Measurements from ENCODE around the gene MAFB. TPM values are rescaled to one million over a fixed set of nuclear protein-coding genes. Genes with fewer than 3 reads are reported as not detected.

Gene MAFB
- total RNA-seq, 1 experiment from 2014 or later, result 0.17 TPM

- no peak overlapping the region for H3K4me3 Mint-ChIP-seq (ENCODE audit: low read depth, unreplicated experiment)
- no peaks in the 10 kb centered on the region for H3K4me1 Mint-ChIP-seq (ENCODE audit: low read depth, unreplicated experiment)
- H3K9me3 Mint-ChIP-seq (ENCODE audit: low read depth, unreplicated experiment), result no peaks in the 10 kb centered on the region
- TF ChIP-seq CTCF (IDR thresholded peaks at IDR 0.05; ENCODE audit: unreplicated experiment), result no peak
- peaks cover 84% of the 10 kb centered on the region for H3K27me3 Mint-ChIP-seq (ENCODE audit: unreplicated experiment)
- intact Hi-C loops (cut with micrococcal nuclease; ENCODE audit: unreplicated experiment), result no loop called here
- H3K36me3 Mint-ChIP-seq (ENCODE audit: insufficient read depth, unreplicated experiment), result no peaks in the 10 kb centered on the region
- BruUV-seq (replicated peaks), result no TSS peak
- no peak overlapping the region for H3K27ac Mint-ChIP-seq (ENCODE audit: unreplicated experiment)
- no peak for DNase-seq
- CTCF ChIA-PET, result no interaction called here
Measured at GRCh38 chr20:40651151-40651550, 37.9 kb downstream of the MAFB start.

GRCh38 chr20:40650707-40651106 is 38.3 kb downstream of the MAFB start:
- H3K4me1 Mint-ChIP-seq (ENCODE audit: low read depth, unreplicated experiment), result no peaks in the 10 kb centered on the region
- no peak overlapping the region for H3K27ac Mint-ChIP-seq (ENCODE audit: unreplicated experiment)
- no TSS peak for BruUV-seq (replicated peaks)
- no peak overlapping the region for H3K4me3 Mint-ChIP-seq (ENCODE audit: low read depth, unreplicated experiment)
- H3K9me3 Mint-ChIP-seq (ENCODE audit: low read depth, unreplicated experiment), result no peaks in the 10 kb centered on the region
- peaks cover 88% of the 10 kb centered on the region for H3K27me3 Mint-ChIP-seq (ENCODE audit: unreplicated experiment)
- intact Hi-C loops (cut with micrococcal nuclease; ENCODE audit: unreplicated experiment), result no loop called here
- no peak for DNase-seq
- TF ChIP-seq CTCF (IDR thresholded peaks at IDR 0.05; ENCODE audit: unreplicated experiment), result no peak
- H3K36me3 Mint-ChIP-seq (ENCODE audit: insufficient read depth, unreplicated experiment), result no peaks in the 10 kb centered on the region
- CTCF ChIA-PET, result no interaction called here

GRCh38 chr20:40648210-40649072 is 40.6 kb downstream of the MAFB start:
- no peaks in the 10 kb centered on the region for H3K9me3 Mint-ChIP-seq (ENCODE audit: low read depth, unreplicated experiment)
- H3K4me3 Mint-ChIP-seq (ENCODE audit: low read depth, unreplicated experiment), result no peak overlapping the region
- no peaks in the 10 kb centered on the region for H3K36me3 Mint-ChIP-seq (ENCODE audit: insufficient read depth, unreplicated experiment)
- CTCF ChIA-PET, result interaction anchor here (1.0 kb wide), 1 partner anchor 41 kb away, joined by 3 read pairs; the partner anchor contains the start of gene MAFB
- no TSS peak for BruUV-seq (replicated peaks)
- H3K27me3 Mint-ChIP-seq (ENCODE audit: unreplicated experiment), result peaks cover 83% of the 10 kb centered on the region
- DNase-seq, result no peak
- no peak for TF ChIP-seq CTCF (IDR thresholded peaks at IDR 0.05; ENCODE audit: unreplicated experiment)
- H3K27ac Mint-ChIP-seq (ENCODE audit: unreplicated experiment), result no peak overlapping the region
- H3K4me1 Mint-ChIP-seq (ENCODE audit: low read depth, unreplicated experiment), result no peaks in the 10 kb centered on the region
- intact Hi-C loops (cut with micrococcal nuclease; ENCODE audit: unreplicated experiment), result no loop called here

- no peak overlapping the region for H3K4me3 Mint-ChIP-seq (ENCODE audit: low read depth, unreplicated experiment)
- CTCF ChIA-PET, result no interaction called here
- no peaks in the 10 kb centered on the region for H3K4me1 Mint-ChIP-seq (ENCODE audit: low read depth, unreplicated experiment)
- no peak for DNase-seq
- intact Hi-C loops (cut with micrococcal nuclease; ENCODE audit: unreplicated experiment), result no loop called here
- TF ChIP-seq CTCF (IDR thresholded peaks at IDR 0.05; ENCODE audit: unreplicated experiment), result no peak
- peaks cover 84% of the 10 kb centered on the region for H3K27me3 Mint-ChIP-seq (ENCODE audit: unreplicated experiment)
- BruUV-seq (replicated peaks), result no TSS peak
- no peaks in the 10 kb centered on the region for H3K9me3 Mint-ChIP-seq (ENCODE audit: low read depth, unreplicated experiment)
- no peak overlapping the region for H3K27ac Mint-ChIP-seq (ENCODE audit: unreplicated experiment)
- H3K36me3 Mint-ChIP-seq (ENCODE audit: insufficient read depth, unreplicated experiment), result no peaks in the 10 kb centered on the region
Measured at GRCh38 chr20:40646813-40647212, 42.2 kb downstream of the MAFB start.
